Measurements from ENCODE around the gene FRMD8. TPM values are rescaled to one million over a fixed set of nuclear protein-coding genes. Genes with fewer than 3 reads are reported as not detected.

Gene FRMD8
- total RNA-seq, 1 donor from 2014 or later: 53.3 TPM

DNA sequence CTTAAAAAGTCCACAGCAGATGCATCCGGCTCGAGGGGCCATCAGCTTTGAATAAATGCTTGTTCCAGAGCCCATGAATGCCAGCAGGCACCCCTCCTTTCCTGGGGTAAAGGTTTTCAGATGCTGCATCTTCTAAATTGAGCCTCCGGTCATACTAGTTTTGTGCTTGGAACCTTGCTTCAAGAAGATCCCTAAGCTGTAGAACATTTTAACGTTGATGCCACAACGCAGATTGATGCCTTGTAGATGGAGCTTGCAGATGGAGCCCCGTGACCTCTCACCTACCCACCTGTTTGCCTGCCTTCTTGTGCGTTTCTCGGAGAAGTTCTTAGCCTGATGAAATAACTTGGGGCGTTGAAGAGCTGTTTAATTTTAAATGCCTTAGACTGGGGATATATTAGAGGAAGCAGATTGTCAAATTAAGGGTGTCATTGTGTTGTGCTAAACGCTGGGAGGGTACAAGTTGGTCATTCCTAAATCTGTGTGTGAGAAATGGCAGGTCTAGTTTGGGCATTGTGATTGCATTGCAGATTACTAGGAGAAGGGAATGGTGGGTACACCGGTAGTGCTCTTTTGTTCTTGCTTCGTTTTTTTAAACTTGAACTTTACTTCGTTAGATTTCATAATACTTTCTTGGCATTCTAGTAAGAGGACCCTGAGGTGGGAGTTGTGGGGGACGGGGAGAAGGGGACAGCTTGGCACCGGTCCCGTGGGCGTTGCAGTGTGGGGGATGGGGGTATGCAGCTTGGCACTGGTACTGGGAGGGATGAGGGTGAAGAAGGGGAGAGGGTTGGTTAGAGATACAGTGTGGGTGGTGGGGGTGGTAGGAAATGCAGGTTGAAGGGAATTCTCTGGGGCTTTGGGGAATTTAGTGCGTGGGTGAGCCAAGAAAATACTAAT lies 38.0 kb downstream of the FRMD8 start:
- H3K4me1 ChIP-seq: peaks cover 47% of the 10 kb centered on the region
- DNase-seq (ENCODE audit: extremely low spot score in 2 of 2): peak in 1 of 2 donors; percentile 93
- H3K4me3 ChIP-seq: peak overlapping the region; percentile 58 to 96
- H3K9me3 ChIP-seq: no peaks in the 10 kb centered on the region
- H3K27ac ChIP-seq: peak overlapping the region; percentile 99
- H3K27me3 ChIP-seq: no peaks in the 10 kb centered on the region
- H3K36me3 ChIP-seq: peaks cover 0 to 37% of the 10 kb centered on the region in 2 donors
- TF ChIP-seq, protein P1, sequence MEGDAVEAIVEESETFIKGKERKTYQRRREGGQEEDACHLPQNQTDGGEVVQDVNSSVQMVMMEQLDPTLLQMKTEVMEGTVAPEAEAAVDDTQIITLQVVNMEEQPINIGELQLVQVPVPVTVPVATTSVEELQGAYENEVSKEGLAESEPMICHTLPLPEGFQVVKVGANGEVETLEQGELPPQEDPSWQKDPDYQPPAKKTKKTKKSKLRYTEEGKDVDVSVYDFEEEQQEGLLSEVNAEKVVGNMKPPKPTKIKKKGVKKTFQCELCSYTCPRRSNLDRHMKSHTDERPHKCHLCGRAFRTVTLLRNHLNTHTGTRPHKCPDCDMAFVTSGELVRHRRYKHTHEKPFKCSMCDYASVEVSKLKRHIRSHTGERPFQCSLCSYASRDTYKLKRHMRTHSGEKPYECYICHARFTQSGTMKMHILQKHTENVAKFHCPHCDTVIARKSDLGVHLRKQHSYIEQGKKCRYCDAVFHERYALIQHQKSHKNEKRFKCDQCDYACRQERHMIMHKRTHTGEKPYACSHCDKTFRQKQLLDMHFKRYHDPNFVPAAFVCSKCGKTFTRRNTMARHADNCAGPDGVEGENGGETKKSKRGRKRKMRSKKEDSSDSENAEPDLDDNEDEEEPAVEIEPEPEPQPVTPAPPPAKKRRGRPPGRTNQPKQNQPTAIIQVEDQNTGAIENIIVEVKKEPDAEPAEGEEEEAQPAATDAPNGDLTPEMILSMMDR (IDR thresholded peaks at IDR 0.05): no peak
- TF ChIP-seq POLR2AphosphoS5 (IDR thresholded peaks at IDR 0.05; ENCODE audit: insufficient read depth in 1 of 2, low read depth in 1 of 2): peak; percentile 7 to 48
- no peak for TF ChIP-seq POLR2A (IDR thresholded peaks at IDR 0.05)
- intact Hi-C loops (cut with DNase I): no loop called here

DNA sequence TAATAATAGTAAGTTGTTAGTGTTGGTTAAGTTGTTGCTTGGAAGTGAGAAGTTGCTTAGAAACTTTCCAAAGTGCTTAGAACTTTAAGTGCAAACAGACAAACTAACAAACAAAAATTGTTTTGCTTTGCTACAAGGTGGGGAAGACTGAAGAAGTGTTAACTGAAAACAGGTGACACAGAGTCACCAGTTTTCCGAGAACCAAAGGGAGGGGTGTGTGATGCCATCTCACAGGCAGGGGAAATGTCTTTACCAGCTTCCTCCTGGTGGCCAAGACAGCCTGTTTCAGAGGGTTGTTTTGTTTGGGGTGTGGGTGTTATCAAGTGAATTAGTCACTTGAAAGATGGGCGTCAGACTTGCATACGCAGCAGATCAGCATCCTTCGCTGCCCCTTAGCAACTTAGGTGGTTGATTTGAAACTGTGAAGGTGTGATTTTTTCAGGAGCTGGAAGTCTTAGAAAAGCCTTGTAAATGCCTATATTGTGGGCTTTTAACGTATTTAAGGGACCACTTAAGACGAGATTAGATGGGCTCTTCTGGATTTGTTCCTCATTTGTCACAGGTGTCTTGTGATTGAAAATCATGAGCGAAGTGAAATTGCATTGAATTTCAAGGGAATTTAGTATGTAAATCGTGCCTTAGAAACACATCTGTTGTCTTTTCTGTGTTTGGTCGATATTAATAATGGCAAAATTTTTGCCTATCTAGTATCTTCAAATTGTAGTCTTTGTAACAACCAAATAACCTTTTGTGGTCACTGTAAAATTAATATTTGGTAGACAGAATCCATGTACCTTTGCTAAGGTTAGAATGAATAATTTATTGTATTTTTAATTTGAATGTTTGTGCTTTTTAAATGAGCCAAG lies 38.9 kb downstream of the FRMD8 start:
- TF ChIP-seq POLR2A (IDR thresholded peaks at IDR 0.05): peak in 1 of 2 donors; percentile 33
- no peak for TF ChIP-seq POLR2AphosphoS5 (IDR thresholded peaks at IDR 0.05; ENCODE audit: insufficient read depth in 1 of 2, low read depth in 1 of 2)
- TF ChIP-seq, protein P1 (IDR thresholded peaks at IDR 0.05): peak in 1 of 3 experiments; percentile 17
- no peaks in the 10 kb centered on the region for H3K9me3 ChIP-seq
- peak overlapping the region; percentile 58 to 96 for H3K4me3 ChIP-seq
- intact Hi-C loops (cut with DNase I): no loop called here
- no peaks in the 10 kb centered on the region for H3K27me3 ChIP-seq
- peak overlapping the region; percentile 99 for H3K27ac ChIP-seq
- H3K36me3 ChIP-seq: peaks cover 0 to 37% of the 10 kb centered on the region in 2 donors
- H3K4me1 ChIP-seq: peaks cover 48% of the 10 kb centered on the region
- DNase-seq (ENCODE audit: extremely low spot score in 2 of 2): peak in 1 of 2 donors; percentile 89

DNA sequence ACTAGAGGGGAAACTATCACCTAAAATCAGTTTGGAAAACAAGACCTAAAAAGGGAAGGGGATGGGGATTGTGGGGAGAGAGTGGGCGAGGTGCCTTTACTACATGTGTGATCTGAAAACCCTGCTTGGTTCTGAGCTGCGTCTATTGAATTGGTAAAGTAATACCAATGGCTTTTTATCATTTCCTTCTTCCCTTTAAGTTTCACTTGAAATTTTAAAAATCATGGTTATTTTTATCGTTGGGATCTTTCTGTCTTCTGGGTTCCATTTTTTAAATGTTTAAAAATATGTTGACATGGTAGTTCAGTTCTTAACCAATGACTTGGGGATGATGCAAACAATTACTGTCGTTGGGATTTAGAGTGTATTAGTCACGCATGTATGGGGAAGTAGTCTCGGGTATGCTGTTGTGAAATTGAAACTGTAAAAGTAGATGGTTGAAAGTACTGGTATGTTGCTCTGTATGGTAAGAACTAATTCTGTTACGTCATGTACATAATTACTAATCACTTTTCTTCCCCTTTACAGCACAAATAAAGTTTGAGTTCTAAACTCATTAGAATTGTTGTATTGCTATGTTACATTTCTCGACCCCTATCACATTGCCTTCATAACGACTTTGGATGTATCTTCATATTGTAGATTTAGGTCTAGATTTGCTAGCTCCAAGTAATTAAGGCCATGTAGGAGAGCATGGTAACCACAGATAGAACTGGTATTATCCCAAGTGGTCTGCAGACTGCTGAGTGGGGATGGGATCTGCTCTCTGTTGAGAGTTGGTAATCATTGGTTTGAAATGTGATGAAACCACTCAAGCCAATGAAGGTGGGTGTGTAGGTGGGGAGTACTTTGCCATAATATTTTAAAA lies 39.8 kb downstream of the FRMD8 start:
- DNase-seq (ENCODE audit: extremely low spot score in 2 of 2): no peak
- Histone ChIP-seq H3K27me3 (no peaks in the 10 kb centered on the region), H3K36me3 (peaks cover 0 to 37% of the 10 kb centered on the region in 2 donors), H3K4me1 (peaks cover 48% of the 10 kb centered on the region), H3K9me3 (no peaks in the 10 kb centered on the region), H3K27ac (peak overlapping the region; percentile 99), H3K4me3 (peak overlapping the region; percentile 58 to 96)
- intact Hi-C loops (cut with DNase I): no loop called here
- peak; percentile 34 to 61 for TF ChIP-seq POLR2AphosphoS5 (IDR thresholded peaks at IDR 0.05; ENCODE audit: insufficient read depth in 1 of 2, low read depth in 1 of 2)
- TF ChIP-seq, protein P1 (IDR thresholded peaks at IDR 0.05): no peak

DNA sequence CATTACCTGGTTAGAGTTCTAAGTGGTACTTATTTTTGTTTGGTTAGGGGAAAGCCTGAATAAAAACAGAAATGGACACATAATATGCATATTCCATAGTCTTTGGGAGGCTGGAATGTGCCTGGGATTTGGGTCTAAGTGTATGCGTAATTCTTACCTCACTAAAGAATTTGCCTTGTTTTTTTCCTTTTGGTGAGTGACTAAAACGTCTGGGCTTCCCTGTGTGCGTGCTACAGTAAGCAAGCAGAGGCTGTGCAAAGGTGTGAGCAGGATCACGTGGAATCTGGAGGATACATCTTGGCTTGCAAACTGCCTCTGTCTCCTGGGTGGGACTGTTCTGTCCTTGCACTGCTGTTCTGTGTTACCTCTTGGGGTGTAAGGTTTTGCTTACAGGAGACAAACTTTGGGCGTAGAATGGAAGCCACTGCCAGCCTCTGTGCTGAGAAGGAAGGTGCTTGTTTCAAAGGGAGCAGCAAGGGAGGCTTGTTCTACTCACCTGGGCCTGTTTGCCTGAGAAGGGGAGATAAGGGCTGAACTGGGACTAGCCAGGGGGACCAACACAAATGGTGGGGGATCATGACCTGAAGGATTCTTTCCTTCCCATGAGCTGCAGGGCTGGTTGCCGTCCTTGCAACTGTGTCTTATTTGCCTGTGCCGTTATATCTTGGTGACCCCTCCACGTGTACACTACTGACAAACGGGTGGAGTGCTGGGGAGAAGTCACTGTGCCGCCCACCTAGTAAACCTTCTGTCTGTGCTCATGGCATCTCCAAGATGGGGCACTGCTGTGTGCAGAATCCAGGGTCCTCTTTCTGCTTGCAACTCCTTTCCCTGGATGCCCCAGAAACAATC lies 40.6 kb downstream of the FRMD8 start:
- DNase-seq (ENCODE audit: extremely low spot score in 2 of 2): peak in 1 of 2 donors; percentile 93
- Histone ChIP-seq H3K27me3 (no peaks in the 10 kb centered on the region), H3K9me3 (no peaks in the 10 kb centered on the region), H3K36me3 (peaks cover 0 to 37% of the 10 kb centered on the region in 2 donors), H3K4me1 (peaks cover 57% of the 10 kb centered on the region), H3K4me3 (peak overlapping the region; percentile 58 to 96), H3K27ac (peak overlapping the region; percentile 99)
- intact Hi-C loops (cut with DNase I): no loop called here
- TF ChIP-seq, protein P1 (IDR thresholded peaks at IDR 0.05): no peak
- TF ChIP-seq POLR2A (IDR thresholded peaks at IDR 0.05) (peak in 1 of 2 donors; percentile 12), POLR2AphosphoS5 (IDR thresholded peaks at IDR 0.05; ENCODE audit: insufficient read depth in 1 of 2, low read depth in 1 of 2) (peak in 1 of 2 donors; percentile 47)
